OCI-LY7 (cell line): ENCODE results near the gene UBE2C. TPM values are rescaled to one million over a fixed set of nuclear protein-coding genes. Genes with fewer than 3 reads are reported as not detected.

Source experiments
- BruUV-seq: library from RNA; stranded (reverse); fragments of 400-500 nt; replicated peaks from 2 replicates; lab custom pipeline; 2021; lab: Mats Ljungman, UMichigan
- CTCF ChIA-PET: fragments of 300-600 bp; sonication (Branson Sonifier 250); formaldehyde crosslinking; loops from one replicate; lab custom pipeline; 2022; ENCODE audit warnings: antibody characterized with exemption; ENCODE audit not compliant: unreplicated experiment; lab: Charles Lee
- POLR2A ChIA-PET: fragments of 300-600 bp; sonication (Branson Sonifier 250); formaldehyde crosslinking; loops from one replicate; lab custom pipeline; 2022; ENCODE audit warnings: antibody characterized with exemption; lab: Charles Lee
- DNase-seq: peaks from one replicate; pipeline ENCODE4 v3.0.0-alpha.2; 2015; ENCODE audit warnings: low spot score
- H2AFZ ChIP-seq: fragments of 200-600 bp; sonication (generic), shearing (Covaris generic); 2 replicates; pipeline ENCODE4 v1.6.1; 2014; ENCODE audit warnings: mild to moderate bottlenecking, antibody characterized with exemption, low read length, moderate library complexity
- H3K27ac ChIP-seq: fragments of 200-600 bp; sonication (generic); 2 replicates; pipeline ENCODE4 v1.5.1; 2014; ENCODE audit warnings: mixed run types, low read depth, mild to moderate bottlenecking, moderate library complexity, low read length, inconsistent platforms; ENCODE audit not compliant: poor library complexity, severe bottlenecking
- H3K36me3 ChIP-seq: fragments of 200-600 bp; sonication (generic); 2 replicates; pipeline ENCODE4 v1.6.1; 2014; ENCODE audit warnings: mild to moderate bottlenecking, antibody characterized with exemption, low read length, moderate library complexity, mixed read lengths; ENCODE audit not compliant: insufficient read depth
- H3K4me1 ChIP-seq: fragments of 200-600 bp; sonication (generic); 2 replicates; pipeline ENCODE4 v1.5.1; 2014; ENCODE audit warnings: mild to moderate bottlenecking, low read length; ENCODE audit not compliant: insufficient read depth, poor library complexity, severe bottlenecking
- H3K4me2 ChIP-seq: fragments of 200-600 bp; sonication (generic); 2 replicates; pipeline ENCODE4 v1.6.1; 2014; ENCODE audit warnings: mild to moderate bottlenecking, low read length
- H3K4me3 ChIP-seq: fragments of 200-600 bp; sonication (generic); 2 replicates; pipeline ENCODE4 v1.5.1; 2014; ENCODE audit warnings: mild to moderate bottlenecking, low read depth, low read length; ENCODE audit not compliant: poor library complexity, severe bottlenecking
- H3K79me2 ChIP-seq: fragments of 200-600 bp; sonication (generic); 2 replicates; pipeline ENCODE4 v1.6.1; 2016; ENCODE audit warnings: low read depth, mild to moderate bottlenecking, low read length, moderate library complexity, mixed read lengths; ENCODE audit not compliant: insufficient read depth
- H3K9me2 ChIP-seq: fragments of 200-600 bp; sonication (generic); 2 replicates; pipeline ENCODE4 v1.6.1; 2016; ENCODE audit warnings: mild to moderate bottlenecking, low read length, mixed read lengths; ENCODE audit not compliant: insufficient read depth
- H3K9me3 ChIP-seq: fragments of 200-600 bp; sonication (generic); 2 replicates; pipeline ENCODE4 v1.6.1; 2014; ENCODE audit warnings: mild to moderate bottlenecking, mixed run types, low read length, mixed read lengths
- H4K20me1 ChIP-seq: fragments of 200-600 bp; sonication (generic); 2 replicates; pipeline ENCODE4 v1.6.1; 2014; ENCODE audit warnings: mild to moderate bottlenecking, antibody characterized with exemption, low read length, moderate library complexity, mixed read lengths; ENCODE audit not compliant: insufficient read depth
- EZH2phosphoT487 ChIP-seq: fragments of 200-600 bp; sonication (generic); IDR thresholded peaks from 2 replicates; pipeline ENCODE4 v1.6.1; 2018; ENCODE audit warnings: low read depth, borderline replicate concordance, mild to moderate bottlenecking, mixed run types, antibody characterized with exemption, low read length, moderate library complexity, mixed read lengths
- intact Hi-C: fragments of 100-400 bp; cut with micrococcal nuclease; formaldehyde crosslinking; loops from one replicate; pipeline ENCODE4 v1.10.0; 2022; ENCODE audit not compliant: unreplicated experiment
- total RNA-seq, 2 experiments: library from RNA; depleted of rRNA in 1 of 2; stranded (reverse); fragments of >200 nt in 1 of 2; shearing (Covaris generic) in 1 of 2; gene quantifications; 2 replicates each; pipeline ENCODE4 v1.2.3, GENCODE V29; 2014 to 2022
- TF ChIP-seq, protein P1 (sequence below): fragments of 200-600 bp; sonication (generic); conservative IDR thresholded peaks from 2 replicates; pipeline ENCODE4 v1.5.1; 2014; ENCODE audit warnings: mild to moderate bottlenecking, antibody characterized with exemption, low read length, moderate library complexity, mixed read lengths

Gene UBE2C
- total RNA-seq, 2 experiments from 2014 or later, result 222 to 269 TPM

- Histone ChIP-seq H3K27ac (no peak overlapping the region), H3K4me3 (no peak overlapping the region), H3K4me2 (no peak overlapping the region), H3K36me3 (no peaks in the 10 kb centered on the region), H3K9me3 (no peaks in the 10 kb centered on the region), H4K20me1 (no peaks in the 10 kb centered on the region), H3K9me2 (no peaks in the 10 kb centered on the region), H2AFZ (no peak overlapping the region), H3K4me1 (peaks cover 20% of the 10 kb centered on the region), H3K79me2 (peaks cover 25% of the 10 kb centered on the region; the same call in 1 of the 2 replicates)
- POLR2A ChIA-PET, result no interaction called here
- BruUV-seq, result no TSS peak
- no peak for DNase-seq
- CTCF ChIA-PET, result no interaction called here
- no peak for TF ChIP-seq EZH2phosphoT487
- TF ChIP-seq, protein P1, sequence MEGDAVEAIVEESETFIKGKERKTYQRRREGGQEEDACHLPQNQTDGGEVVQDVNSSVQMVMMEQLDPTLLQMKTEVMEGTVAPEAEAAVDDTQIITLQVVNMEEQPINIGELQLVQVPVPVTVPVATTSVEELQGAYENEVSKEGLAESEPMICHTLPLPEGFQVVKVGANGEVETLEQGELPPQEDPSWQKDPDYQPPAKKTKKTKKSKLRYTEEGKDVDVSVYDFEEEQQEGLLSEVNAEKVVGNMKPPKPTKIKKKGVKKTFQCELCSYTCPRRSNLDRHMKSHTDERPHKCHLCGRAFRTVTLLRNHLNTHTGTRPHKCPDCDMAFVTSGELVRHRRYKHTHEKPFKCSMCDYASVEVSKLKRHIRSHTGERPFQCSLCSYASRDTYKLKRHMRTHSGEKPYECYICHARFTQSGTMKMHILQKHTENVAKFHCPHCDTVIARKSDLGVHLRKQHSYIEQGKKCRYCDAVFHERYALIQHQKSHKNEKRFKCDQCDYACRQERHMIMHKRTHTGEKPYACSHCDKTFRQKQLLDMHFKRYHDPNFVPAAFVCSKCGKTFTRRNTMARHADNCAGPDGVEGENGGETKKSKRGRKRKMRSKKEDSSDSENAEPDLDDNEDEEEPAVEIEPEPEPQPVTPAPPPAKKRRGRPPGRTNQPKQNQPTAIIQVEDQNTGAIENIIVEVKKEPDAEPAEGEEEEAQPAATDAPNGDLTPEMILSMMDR, result no peak
- intact Hi-C loops, result no loop called here
These were observed 47.5 kb downstream of the UBE2C start for GRCh38 chr20:45859916-45860315.

DNA sequence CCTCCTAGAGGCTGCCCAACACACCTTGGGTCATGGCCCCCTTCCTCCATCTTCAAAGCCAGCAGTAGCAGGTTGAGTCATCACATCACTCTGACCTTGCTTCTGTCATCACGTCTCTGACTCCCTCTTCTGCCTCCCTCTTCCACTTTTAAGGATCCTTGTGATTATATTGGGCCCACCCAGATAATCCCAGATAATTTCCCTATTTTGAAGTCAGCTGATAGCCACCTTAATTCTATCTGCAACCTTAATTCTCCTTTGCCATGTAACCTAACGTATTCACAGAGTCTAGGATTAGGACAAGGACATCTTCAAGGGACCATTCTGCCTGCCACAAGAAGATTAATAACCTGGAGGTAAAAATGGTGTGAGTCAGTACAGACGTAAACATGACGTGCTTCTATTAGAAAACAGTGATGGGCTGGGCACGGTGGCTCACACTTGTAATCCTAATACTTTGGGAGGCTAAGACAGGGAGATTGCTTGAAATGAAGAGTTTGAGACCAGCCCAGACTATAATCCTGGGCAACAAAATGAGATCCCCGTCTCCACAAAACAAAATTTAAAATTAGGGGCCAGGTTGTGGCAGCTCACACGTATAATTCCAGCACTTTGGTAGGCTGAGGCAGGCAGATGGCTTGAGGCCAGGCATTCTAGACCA, 48.2 kb downstream of the UBE2C start:
- DNase-seq, result no peak
- Histone ChIP-seq H3K4me3 (no peak overlapping the region), H3K27ac (no peak overlapping the region), H2AFZ (no peak overlapping the region), H3K4me2 (no peak overlapping the region), H3K36me3 (no peaks in the 10 kb centered on the region), H3K9me2 (no peaks in the 10 kb centered on the region), H4K20me1 (no peaks in the 10 kb centered on the region), H3K9me3 (no peaks in the 10 kb centered on the region), H3K79me2 (peaks cover 24% of the 10 kb centered on the region; the same call in 1 of the 2 replicates), H3K4me1 (peaks cover 19% of the 10 kb centered on the region)
- TF ChIP-seq EZH2phosphoT487, result no peak
- TF ChIP-seq, protein P1, result no peak
- CTCF ChIA-PET, result no interaction called here
- POLR2A ChIA-PET, result no interaction called here
- intact Hi-C loops, result no loop called here
- no TSS peak for BruUV-seq
